Measurements from ENCODE around the gene EXOC3. TPM values are rescaled to one million over a fixed set of nuclear protein-coding genes. Genes with fewer than 3 reads are reported as not detected.

EXOC3 gene
- total RNA-seq, 1 donor from 2014 or later: 49.1 TPM

GRCh38 chr5:423233-423565, 19.8 kb upstream of the EXOC3 start:
- intact Hi-C loops (cut with micrococcal nuclease): no loop called here
- ATAC-seq (no peak), DNase-seq (no peak)

GRCh38 chr5:423626-424261, 19.2 kb upstream of the EXOC3 start:
- DNase-seq (no peak), ATAC-seq (no peak)
- intact Hi-C loops (cut with micrococcal nuclease): no loop called here

GRCh38 chr5:424301-425110, 18.5 kb upstream of the EXOC3 start:
- intact Hi-C loops (cut with micrococcal nuclease): no loop called here
- no peak for ATAC-seq
- DNase-seq: no peak

GRCh38 chr5:425714-426113, 17.3 kb upstream of the EXOC3 start:
- ATAC-seq (no peak), DNase-seq (no peak)
- intact Hi-C loops (cut with micrococcal nuclease): no loop called here

GRCh38 chr5:426392-426976, 16.5 kb upstream of the EXOC3 start:
- intact Hi-C loops (cut with micrococcal nuclease): no loop called here
- ATAC-seq (no peak), DNase-seq (no peak)

GRCh38 chr5:427415-428087, 15.4 kb upstream of the EXOC3 start:
- ATAC-seq (no peak), DNase-seq (no peak)
- intact Hi-C loops (cut with micrococcal nuclease): no loop called here

GRCh38 chr5:428219-428618, 14.8 kb upstream of the EXOC3 start:
- no peak for ATAC-seq
- DNase-seq: no peak
- intact Hi-C loops (cut with micrococcal nuclease): no loop called here

GRCh38 chr5:428754-429452, 14.1 kb upstream of the EXOC3 start:
- intact Hi-C loops (cut with micrococcal nuclease): no loop called here
- ATAC-seq (no peak), DNase-seq (no peak)

GRCh38 chr5:429453-430188, 13.4 kb upstream of the EXOC3 start:
- DNase-seq (no peak), ATAC-seq (peak; percentile 49)
- intact Hi-C loops (cut with micrococcal nuclease): no loop called here

GRCh38 chr5:430214-430925, 12.6 kb upstream of the EXOC3 start:
- intact Hi-C loops (cut with micrococcal nuclease): no loop called here
- ATAC-seq (no peak), DNase-seq (no peak)

- intact Hi-C loops (cut with micrococcal nuclease): no loop called here
- peak; percentile 79 for ATAC-seq
- DNase-seq: peak; percentile 70
Measured at GRCh38 chr5:431001-431710, 11.8 kb upstream of the EXOC3 start.

- ATAC-seq: no peak
- peak; percentile 15 for DNase-seq
- intact Hi-C loops (cut with micrococcal nuclease): no loop called here
Measured at GRCh38 chr5:431711-432050, 11.3 kb upstream of the EXOC3 start.

- ATAC-seq: no peak
- intact Hi-C loops (cut with micrococcal nuclease): no loop called here
- peak; percentile 14 for DNase-seq
Measured at GRCh38 chr5:432201-432927, 10.6 kb upstream of the EXOC3 start.

GRCh38 chr5:432928-433791, 9.8 kb upstream of the EXOC3 start:
- ATAC-seq: no peak
- DNase-seq: peak; percentile 23
- intact Hi-C loops (cut with micrococcal nuclease): no loop called here

- intact Hi-C loops (cut with micrococcal nuclease): no loop called here
- DNase-seq (peak; percentile 19), ATAC-seq (no peak)
Measured at GRCh38 chr5:433836-434235, 9.1 kb upstream of the EXOC3 start.

GRCh38 chr5:434443-435146, 8.4 kb upstream of the EXOC3 start:
- no peak for ATAC-seq
- DNase-seq: peak; percentile 20
- intact Hi-C loops (cut with micrococcal nuclease): no loop called here

Measured in left ventricle myocardium superior (tissue), 1 donor.